SK-N-MC (cell line): ENCODE results near the gene ZNF407.

Source experiments
- EZH2 ChIP-seq: fragments of 200-600 bp; sonication (generic); IDR thresholded peaks from one replicate; pipeline ENCODE4 v1.6.1; 2017; ENCODE audit warnings: antibody characterized with exemption
- FOXP2 ChIP-seq: optimal IDR thresholded peaks from 2 replicates; pipeline ENCODE3; 2011; ENCODE audit warnings: mild to moderate bottlenecking, moderate library complexity; ENCODE audit not compliant: insufficient read depth; ENCODE audit errors: extremely low read length, control extremely low read depth
- POLR2AphosphoS5 ChIP-seq: IDR thresholded peaks from 2 replicates; pipeline ENCODE4 v1.6.1; 2012; ENCODE audit warnings: mild to moderate bottlenecking, low read depth, low read length, borderline replicate concordance

DNA sequence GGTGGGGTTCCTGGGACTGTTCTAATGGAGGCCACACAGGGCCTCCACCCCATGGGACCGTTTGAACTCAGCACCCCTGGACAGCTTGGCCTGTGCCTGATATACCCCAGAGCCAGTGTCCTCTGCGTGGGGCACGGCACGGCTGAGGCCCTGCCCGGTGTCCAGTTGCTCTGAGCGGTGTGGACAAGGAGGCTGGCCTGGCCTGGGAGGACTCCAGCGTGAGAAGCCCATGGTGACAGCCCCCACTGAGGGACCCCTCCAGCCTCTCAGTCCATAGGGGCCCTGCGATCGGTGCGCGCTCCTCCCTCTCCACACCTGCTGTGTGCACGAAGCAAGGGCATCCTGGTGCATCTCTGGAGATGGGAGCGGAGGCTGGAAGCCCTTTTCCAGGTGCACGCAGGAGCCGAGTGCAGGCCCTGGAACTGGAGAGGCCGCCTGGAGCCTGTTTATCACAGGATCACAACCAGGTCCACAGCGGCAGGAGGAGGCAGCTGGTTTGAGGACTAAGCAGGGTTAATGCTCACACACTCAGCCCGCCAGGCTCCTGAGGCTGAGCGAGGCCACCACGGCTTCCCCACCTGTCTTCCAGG, 491.0 kb downstream of the ZNF407 start:
- TF ChIP-seq EZH2, result no peak
- no peak for TF ChIP-seq POLR2AphosphoS5
- no peak for TF ChIP-seq FOXP2
